ENCODE data around the gene FKBP14.

The FKBP14 gene

DNA sequence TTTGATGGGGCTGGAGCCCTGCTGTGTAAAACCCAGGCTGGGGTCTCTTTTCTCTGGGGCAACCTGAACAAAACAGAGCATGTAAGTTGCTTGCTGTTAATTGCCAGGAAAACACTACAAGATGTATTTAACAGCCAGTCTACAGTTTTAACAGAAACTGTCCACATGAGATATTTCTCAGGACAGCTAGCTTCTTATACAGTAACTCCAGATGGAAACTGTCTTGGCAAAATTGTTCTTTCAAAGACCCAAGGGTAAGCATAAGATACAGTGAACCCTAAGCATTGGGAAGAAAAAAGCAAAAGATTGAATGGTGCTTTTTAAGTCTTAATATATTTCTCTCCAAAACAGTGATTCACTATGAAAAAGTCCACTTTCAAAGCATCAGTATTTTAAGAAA, 8.1 kb downstream of the FKBP14 start:
- TF ChIP-seq, protein P1, sequence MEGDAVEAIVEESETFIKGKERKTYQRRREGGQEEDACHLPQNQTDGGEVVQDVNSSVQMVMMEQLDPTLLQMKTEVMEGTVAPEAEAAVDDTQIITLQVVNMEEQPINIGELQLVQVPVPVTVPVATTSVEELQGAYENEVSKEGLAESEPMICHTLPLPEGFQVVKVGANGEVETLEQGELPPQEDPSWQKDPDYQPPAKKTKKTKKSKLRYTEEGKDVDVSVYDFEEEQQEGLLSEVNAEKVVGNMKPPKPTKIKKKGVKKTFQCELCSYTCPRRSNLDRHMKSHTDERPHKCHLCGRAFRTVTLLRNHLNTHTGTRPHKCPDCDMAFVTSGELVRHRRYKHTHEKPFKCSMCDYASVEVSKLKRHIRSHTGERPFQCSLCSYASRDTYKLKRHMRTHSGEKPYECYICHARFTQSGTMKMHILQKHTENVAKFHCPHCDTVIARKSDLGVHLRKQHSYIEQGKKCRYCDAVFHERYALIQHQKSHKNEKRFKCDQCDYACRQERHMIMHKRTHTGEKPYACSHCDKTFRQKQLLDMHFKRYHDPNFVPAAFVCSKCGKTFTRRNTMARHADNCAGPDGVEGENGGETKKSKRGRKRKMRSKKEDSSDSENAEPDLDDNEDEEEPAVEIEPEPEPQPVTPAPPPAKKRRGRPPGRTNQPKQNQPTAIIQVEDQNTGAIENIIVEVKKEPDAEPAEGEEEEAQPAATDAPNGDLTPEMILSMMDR (IDR thresholded peaks at IDR 0.05; ENCODE audit: low read depth, low read length, missing control alignments): no peak
- no peak for DNase-seq
- Histone ChIP-seq H3K4me3 (ENCODE audit: low read depth, low read length) (no peak overlapping the region), H3K36me3 (replicated peaks) (peaks cover 23% of the 10 kb centered on the region), H3K27ac (no peak overlapping the region), H3K27me3 (replicated peaks) (no peaks in the 10 kb centered on the region)
- in situ Hi-C loops (cut with HindIII; ENCODE audit: low pct_ligation_motif_present, low sequenced_read_pairs): no loop called here

DNA sequence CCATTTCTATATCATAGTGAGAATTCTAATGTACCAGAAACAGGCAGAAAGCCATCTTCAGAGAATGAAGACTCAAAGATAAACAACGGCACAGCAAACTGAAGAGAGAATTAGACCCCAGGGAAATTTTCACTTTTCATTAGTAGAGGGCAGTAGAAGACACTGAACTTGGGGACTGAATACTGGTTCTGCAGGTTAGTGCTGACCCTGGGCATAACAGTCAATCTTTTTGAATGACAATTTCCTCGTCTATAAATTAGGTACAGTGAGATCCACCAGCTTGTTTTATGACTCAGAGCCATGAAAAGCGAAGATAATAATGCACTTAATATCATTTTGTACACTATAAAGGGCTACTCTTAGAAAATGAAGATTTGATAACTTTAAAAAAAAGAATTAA, 13.7 kb downstream of the FKBP14 start:
- TF ChIP-seq, protein P1 (IDR thresholded peaks at IDR 0.05; ENCODE audit: low read depth, low read length, missing control alignments): no peak
- no peak for DNase-seq
- no peak overlapping the region for H3K4me3 ChIP-seq (ENCODE audit: low read depth, low read length)
- in situ Hi-C loops (cut with HindIII; ENCODE audit: low pct_ligation_motif_present, low sequenced_read_pairs): no loop called here
- H3K27me3 ChIP-seq (replicated peaks): no peaks in the 10 kb centered on the region
- peaks cover 24% of the 10 kb centered on the region for H3K36me3 ChIP-seq (replicated peaks)
- no peak overlapping the region for H3K27ac ChIP-seq

DNA sequence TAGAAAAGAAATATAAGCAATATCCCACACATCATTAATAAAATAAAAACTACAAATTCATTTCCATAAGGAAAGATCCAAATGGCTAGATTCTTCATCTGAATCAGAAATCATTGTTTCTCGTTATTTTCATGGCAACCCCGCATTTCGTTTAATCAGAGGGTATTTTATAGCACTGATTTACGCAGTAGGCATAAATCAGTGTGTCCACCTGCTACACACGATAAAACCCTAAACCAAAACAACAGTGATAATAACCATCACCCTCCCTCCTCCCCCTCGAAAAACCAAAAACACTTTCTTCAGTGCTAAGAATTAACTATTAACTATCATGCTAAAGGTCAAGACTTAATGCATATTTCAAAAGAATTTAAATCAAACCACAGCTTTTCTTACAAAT, 16.5 kb downstream of the FKBP14 start:
- TF ChIP-seq, protein P1 (IDR thresholded peaks at IDR 0.05; ENCODE audit: low read depth, low read length, missing control alignments): no peak
- in situ Hi-C loops (cut with HindIII; ENCODE audit: low pct_ligation_motif_present, low sequenced_read_pairs): no loop called here
- H3K27ac ChIP-seq: no peak overlapping the region
- H3K36me3 ChIP-seq (replicated peaks): peaks cover 16% of the 10 kb centered on the region
- DNase-seq: no peak
- H3K27me3 ChIP-seq (replicated peaks): no peaks in the 10 kb centered on the region
- H3K4me3 ChIP-seq (ENCODE audit: low read depth, low read length): no peak overlapping the region

DNA sequence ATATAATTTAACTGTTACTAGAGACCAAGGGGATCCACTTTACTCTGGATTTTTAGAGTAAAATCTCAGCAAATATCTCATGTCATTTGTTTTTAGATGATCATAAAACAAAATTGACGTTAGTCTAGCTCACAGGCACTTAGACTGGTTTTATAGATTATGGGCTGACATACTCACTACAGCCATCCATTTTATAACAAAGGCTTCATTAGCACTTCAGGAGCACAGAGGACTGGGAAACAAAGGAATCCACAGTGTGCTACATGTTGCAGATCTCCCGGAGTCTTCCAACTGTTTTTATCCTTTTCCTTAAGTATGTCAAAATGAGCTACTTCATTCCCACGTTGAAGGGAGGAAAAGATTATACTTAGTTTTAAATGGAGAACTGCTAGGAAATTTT, 21.0 kb downstream of the FKBP14 start:
- in situ Hi-C loops (cut with HindIII; ENCODE audit: low pct_ligation_motif_present, low sequenced_read_pairs): no loop called here
- Histone ChIP-seq H3K4me3 (ENCODE audit: low read depth, low read length) (no peak overlapping the region), H3K27ac (no peak overlapping the region), H3K36me3 (replicated peaks) (no peaks in the 10 kb centered on the region), H3K27me3 (replicated peaks) (no peaks in the 10 kb centered on the region)
- TF ChIP-seq, protein P1 (IDR thresholded peaks at IDR 0.05; ENCODE audit: low read depth, low read length, missing control alignments): no peak
- no peak for DNase-seq

DNA sequence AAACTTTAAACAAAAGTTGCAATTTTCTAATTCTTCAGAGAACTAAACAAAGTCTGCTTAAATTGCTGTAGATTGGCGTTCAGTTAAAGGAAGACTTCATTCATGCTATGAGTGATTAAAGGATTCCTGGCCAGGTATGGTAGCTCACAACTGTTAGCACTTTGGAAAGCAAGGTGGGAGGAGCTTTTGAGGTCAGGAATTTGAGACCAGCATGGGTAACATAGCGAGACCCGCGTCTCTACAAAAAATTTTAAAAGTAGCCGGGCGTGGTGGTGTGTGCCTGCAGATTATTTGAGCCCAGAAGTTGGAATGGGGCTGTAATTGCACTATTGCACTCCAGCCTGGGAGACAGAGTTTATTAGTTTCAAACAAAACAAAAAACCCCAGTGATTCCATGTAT, 23.4 kb downstream of the FKBP14 start:
- Histone ChIP-seq H3K27ac (no peak overlapping the region), H3K4me3 (ENCODE audit: low read depth, low read length) (no peak overlapping the region), H3K36me3 (replicated peaks) (no peaks in the 10 kb centered on the region), H3K27me3 (replicated peaks) (no peaks in the 10 kb centered on the region)
- DNase-seq: no peak
- TF ChIP-seq, protein P1 (IDR thresholded peaks at IDR 0.05; ENCODE audit: low read depth, low read length, missing control alignments): no peak
- in situ Hi-C loops (cut with HindIII; ENCODE audit: low pct_ligation_motif_present, low sequenced_read_pairs): no loop called here

DNA sequence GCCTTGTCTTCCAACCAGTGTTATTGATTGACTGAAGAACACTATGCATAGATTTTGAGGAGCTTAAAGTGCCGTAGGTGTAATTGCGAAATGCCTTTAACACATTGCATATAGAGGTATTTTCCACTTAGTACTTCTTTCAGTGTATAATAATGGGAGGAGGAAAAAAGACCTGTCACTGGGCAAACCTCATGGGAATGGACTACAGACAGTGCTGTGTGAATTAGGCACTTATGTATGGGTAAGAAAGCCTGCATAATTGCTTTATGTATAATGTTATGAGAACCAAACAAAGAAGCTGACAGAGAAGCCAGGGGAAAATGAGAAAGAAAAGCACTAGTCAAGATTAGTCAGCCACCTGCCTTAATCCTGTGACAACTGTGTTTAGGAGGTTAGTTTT, 24.5 kb downstream of the FKBP14 start:
- no peaks in the 10 kb centered on the region for H3K36me3 ChIP-seq (replicated peaks)
- in situ Hi-C loops (cut with HindIII; ENCODE audit: low pct_ligation_motif_present, low sequenced_read_pairs): no loop called here
- TF ChIP-seq, protein P1 (IDR thresholded peaks at IDR 0.05; ENCODE audit: low read depth, low read length, missing control alignments): no peak
- H3K27me3 ChIP-seq (replicated peaks): no peaks in the 10 kb centered on the region
- no peak overlapping the region for H3K27ac ChIP-seq
- DNase-seq: no peak
- no peak overlapping the region for H3K4me3 ChIP-seq (ENCODE audit: low read depth, low read length)
